Limb (tissue), 2 donors: ENCODE measurements around the gene PSPN.

Experiments used
- DNase-seq, 2 donors: peaks; one replicate each; pipeline ENCODE4 v3.0.0-alpha.2; 2016; ENCODE audit errors: extremely low spot score in 2 of 2

Gene PSPN

GRCh38 chr19:6326815-6327214 lies 48.9 kb downstream of the PSPN start:
- DNase-seq, result no peak

- DNase-seq, result no peak
Observed at GRCh38 chr19:6325614-6326013, 50.1 kb downstream of the PSPN start.
